ENCODE data around the gene WSCD2. TPM values are rescaled to one million over a fixed set of nuclear protein-coding genes. Genes with fewer than 3 reads are reported as not detected.

The WSCD2 gene
- total and polyA plus RNA-seq, 8 donors, result 0.25 to 6.7 (median 1.4) TPM; not detected in 3

DNA sequence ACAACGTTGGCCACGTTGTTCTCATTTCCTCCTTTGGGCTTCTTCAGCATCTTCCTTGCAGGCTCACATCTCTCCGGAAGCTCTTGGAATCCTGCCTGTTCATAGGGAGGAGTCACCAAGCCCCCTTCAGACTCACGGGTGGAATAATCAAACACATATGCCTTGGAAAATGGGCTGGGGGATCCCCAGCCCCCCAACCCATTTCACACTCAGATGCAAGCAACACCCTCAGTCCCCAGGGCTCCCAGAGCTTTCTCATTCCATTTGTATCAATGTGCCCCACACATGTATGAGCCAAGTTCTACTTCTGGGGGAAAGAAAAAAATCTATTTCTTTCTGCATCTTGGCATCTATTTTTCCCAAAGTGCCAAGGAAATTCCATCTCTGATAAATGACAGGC, 33.1 kb downstream of the WSCD2 start:
- intact Hi-C loops (cut with DNase I; ENCODE audit: low total_unique reads), result no loop called here
- H3K36me3 ChIP-seq, result no peaks in the 10 kb centered on the region
- no peaks in the 10 kb centered on the region for H3K27me3 ChIP-seq
- no peak for DNase-seq
- TF ChIP-seq, protein P1, sequence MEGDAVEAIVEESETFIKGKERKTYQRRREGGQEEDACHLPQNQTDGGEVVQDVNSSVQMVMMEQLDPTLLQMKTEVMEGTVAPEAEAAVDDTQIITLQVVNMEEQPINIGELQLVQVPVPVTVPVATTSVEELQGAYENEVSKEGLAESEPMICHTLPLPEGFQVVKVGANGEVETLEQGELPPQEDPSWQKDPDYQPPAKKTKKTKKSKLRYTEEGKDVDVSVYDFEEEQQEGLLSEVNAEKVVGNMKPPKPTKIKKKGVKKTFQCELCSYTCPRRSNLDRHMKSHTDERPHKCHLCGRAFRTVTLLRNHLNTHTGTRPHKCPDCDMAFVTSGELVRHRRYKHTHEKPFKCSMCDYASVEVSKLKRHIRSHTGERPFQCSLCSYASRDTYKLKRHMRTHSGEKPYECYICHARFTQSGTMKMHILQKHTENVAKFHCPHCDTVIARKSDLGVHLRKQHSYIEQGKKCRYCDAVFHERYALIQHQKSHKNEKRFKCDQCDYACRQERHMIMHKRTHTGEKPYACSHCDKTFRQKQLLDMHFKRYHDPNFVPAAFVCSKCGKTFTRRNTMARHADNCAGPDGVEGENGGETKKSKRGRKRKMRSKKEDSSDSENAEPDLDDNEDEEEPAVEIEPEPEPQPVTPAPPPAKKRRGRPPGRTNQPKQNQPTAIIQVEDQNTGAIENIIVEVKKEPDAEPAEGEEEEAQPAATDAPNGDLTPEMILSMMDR (IDR thresholded peaks at IDR 0.05), result no peak
- TF ChIP-seq POLR2AphosphoS5 (IDR thresholded peaks at IDR 0.05), result no peak
- no peak for TF ChIP-seq EP300 (IDR thresholded peaks at IDR 0.05)
- no peak for TF ChIP-seq POLR2A (IDR thresholded peaks at IDR 0.05)
- no peak overlapping the region for H3K4me3 ChIP-seq
- H3K27ac ChIP-seq, result peak overlapping the region in 1 of 5 donors; percentile 29
- no peaks in the 10 kb centered on the region for H3K4me1 ChIP-seq
- 47 to 65% (median 61%) methylated on average over 4 of the region's 4 CpGs for WGBS, 5 donors
- no peaks in the 10 kb centered on the region for H3K9me3 ChIP-seq

DNA sequence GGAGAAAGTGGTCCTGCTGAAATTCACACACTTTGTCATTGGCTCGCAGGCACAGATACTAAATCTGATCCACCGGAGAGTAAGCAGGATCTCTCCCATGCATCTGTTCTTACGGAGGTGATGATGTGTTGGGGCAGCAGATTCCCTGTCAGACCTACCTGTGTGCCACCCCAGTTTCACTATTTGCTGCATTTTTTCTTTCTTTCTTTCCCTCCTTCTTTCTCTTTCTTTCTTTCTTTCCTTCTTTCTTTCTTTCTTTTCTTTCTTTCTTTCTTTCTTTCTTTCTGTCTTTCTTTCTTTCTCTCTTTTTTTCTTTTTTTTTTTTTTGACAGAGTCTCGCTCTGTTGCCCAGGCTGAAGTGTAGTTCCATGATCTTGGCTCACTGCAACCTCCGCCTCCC, 37.4 kb downstream of the WSCD2 start:
- intact Hi-C loops (cut with DNase I; ENCODE audit: low total_unique reads), result no loop called here
- Histone ChIP-seq H3K9me3 (no peaks in the 10 kb centered on the region), H3K27me3 (peaks cover 0 to 4% (median 0%) of the 10 kb centered on the region in 3 donors), H3K4me3 (no peak overlapping the region), H3K27ac (no peak overlapping the region), H3K36me3 (no peaks in the 10 kb centered on the region), H3K4me1 (no peaks in the 10 kb centered on the region)
- DNase-seq, result no peak
- 60 to 80% (median 72%) methylated on average over 5 of the region's 5 CpGs for WGBS, 5 donors
- TF ChIP-seq EP300 (IDR thresholded peaks at IDR 0.05), result no peak
- TF ChIP-seq POLR2AphosphoS5 (IDR thresholded peaks at IDR 0.05), result no peak
- TF ChIP-seq, protein P1 (IDR thresholded peaks at IDR 0.05), result no peak
- no peak for TF ChIP-seq POLR2A (IDR thresholded peaks at IDR 0.05)

DNA sequence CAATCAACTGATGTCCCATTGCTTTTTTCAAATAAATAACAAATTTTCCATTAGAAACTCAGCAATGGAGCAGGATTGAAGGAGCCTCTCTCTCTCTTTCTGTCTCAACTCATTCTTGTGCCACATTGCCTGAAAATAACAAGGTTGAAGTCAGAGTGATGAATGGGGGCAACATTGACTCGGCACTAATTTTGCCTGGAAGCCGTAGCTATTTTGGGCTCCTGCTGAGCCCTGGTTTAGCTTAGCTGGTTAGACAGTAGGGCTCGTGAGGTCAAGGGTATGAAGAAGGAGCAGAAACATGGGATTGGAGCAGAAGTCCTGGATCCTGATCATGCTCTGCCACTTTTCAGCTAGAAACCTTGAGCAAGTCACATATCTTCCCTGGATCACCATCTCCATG, 38.9 kb downstream of the WSCD2 start:
- no peaks in the 10 kb centered on the region for H3K9me3 ChIP-seq
- no peaks in the 10 kb centered on the region for H3K4me1 ChIP-seq
- peak overlapping the region in 1 of 5 donors; percentile 2 for H3K27ac ChIP-seq
- intact Hi-C loops (cut with DNase I; ENCODE audit: low total_unique reads), result no loop called here
- H3K36me3 ChIP-seq, result no peaks in the 10 kb centered on the region
- TF ChIP-seq POLR2A (IDR thresholded peaks at IDR 0.05) (no peak), POLR2AphosphoS5 (IDR thresholded peaks at IDR 0.05) (no peak), EP300 (IDR thresholded peaks at IDR 0.05) (no peak)
- TF ChIP-seq, protein P1 (IDR thresholded peaks at IDR 0.05), result no peak
- WGBS, 5 donors, result 44 to 83% (median 71%) methylated on average over 3 of the region's 3 CpGs
- no peak overlapping the region for H3K4me3 ChIP-seq
- DNase-seq, result no peak
- peaks cover 0 to 4% (median 0%) of the 10 kb centered on the region in 3 donors for H3K27me3 ChIP-seq

DNA sequence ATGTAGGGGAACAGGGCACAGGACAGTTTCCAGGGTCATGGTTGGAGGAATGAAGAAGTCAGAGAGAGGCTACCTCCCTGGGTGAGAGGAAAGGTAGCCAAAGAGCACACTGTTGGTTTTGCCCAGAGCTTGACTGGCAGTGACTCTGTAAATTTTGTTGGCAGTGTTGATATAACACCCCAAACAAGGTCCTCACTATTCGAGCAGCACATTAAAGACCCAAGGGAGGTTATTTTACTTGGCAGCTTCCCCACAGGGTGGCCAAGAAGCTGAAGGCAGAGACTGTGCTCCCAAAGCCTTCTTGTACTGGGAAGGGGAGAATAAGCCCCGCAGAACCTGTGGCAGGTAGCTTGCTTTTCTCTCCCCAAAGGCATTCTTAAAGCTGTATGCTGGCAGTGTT, 40.6 kb downstream of the WSCD2 start:
- DNase-seq, result no peak
- Histone ChIP-seq H3K27ac (peak overlapping the region in 1 of 5 donors; percentile 16), H3K4me1 (no peaks in the 10 kb centered on the region), H3K4me3 (no peak overlapping the region), H3K36me3 (no peaks in the 10 kb centered on the region), H3K27me3 (peaks cover 0 to 4% (median 0%) of the 10 kb centered on the region in 3 donors), H3K9me3 (no peaks in the 10 kb centered on the region)
- intact Hi-C loops (cut with DNase I; ENCODE audit: low total_unique reads), result no loop called here
- TF ChIP-seq POLR2A (IDR thresholded peaks at IDR 0.05), result no peak
- TF ChIP-seq, protein P1 (IDR thresholded peaks at IDR 0.05), result no peak
- 25 to 52% (median 37%) methylated on average over 2 of the region's 2 CpGs for WGBS, 5 donors

All from stomach (tissue), 9 donors.